Measurements from ENCODE around the gene HSPBAP1. TPM values are rescaled to one million over a fixed set of nuclear protein-coding genes. Genes with fewer than 3 reads are reported as not detected.

Gene HSPBAP1
- polyA plus RNA-seq, 1 donor (not counting 4 experiments of a cell fraction or from before 2014, with no cell fraction given): 9.5 TPM

DNA sequence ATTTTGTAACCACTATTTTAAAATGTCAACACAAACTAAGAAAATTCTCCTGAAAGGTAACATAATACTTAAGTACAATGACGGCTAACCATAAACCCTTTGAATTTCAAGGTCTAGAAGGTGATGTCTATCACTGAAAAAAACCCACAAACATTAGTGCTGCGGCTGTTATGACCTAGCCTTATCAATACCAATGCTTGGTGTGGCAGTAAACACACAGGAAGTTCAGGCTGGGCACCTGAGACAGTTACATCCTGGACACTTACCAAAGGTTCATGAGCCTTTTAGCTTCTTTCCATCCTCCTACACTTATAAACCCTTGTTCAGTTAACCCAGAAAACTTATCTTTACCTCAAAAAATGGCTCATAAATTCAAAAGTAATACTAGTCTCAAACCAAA is 5.8 kb downstream of the HSPBAP1 start:
- H3K4me2 ChIP-seq (ENCODE audit: control insufficient read depth, extremely low read depth, insufficient read depth, low read depth, low read length): no peak overlapping the region
- peaks cover 27% of the 10 kb centered on the region for H3K79me2 ChIP-seq (ENCODE audit: control insufficient read depth, insufficient read depth, low read length)
- DNase-seq (ENCODE audit: low read depth, low spot score) (no peak), FAIRE-seq (no peak)
- no peaks in the 10 kb centered on the region for H4K20me1 ChIP-seq (ENCODE audit: control insufficient read depth, extremely low read depth, insufficient read depth, low read length)
- TF ChIP-seq EZH2 (IDR thresholded peaks at IDR 0.05; ENCODE audit: low read length) (no peak), CTCF (optimal IDR thresholded peaks at IDR 0.05 in 1 of 3, IDR thresholded peaks at IDR 0.05 in 1 of 3, conservative IDR thresholded peaks at IDR 0.05 in 1 of 3; ENCODE audit: extremely low read depth in 1 of 3, insufficient read depth in 2 of 3, low read length in 3 of 3) (no peak)
- no peak overlapping the region for H3K4me3 ChIP-seq (ENCODE audit: control insufficient read depth in 2 of 3, extremely low read depth in 1 of 3, insufficient read depth in 2 of 3, low read depth in 1 of 3, low read length in 3 of 3)
- no peak overlapping the region for H3K27ac ChIP-seq (ENCODE audit: control insufficient read depth, insufficient read depth, low read length)
- peaks cover 0 to 2% of the 10 kb centered on the region in 2 experiments for H3K36me3 ChIP-seq (ENCODE audit: control insufficient read depth in 2 of 2, extremely low read depth in 1 of 2, insufficient read depth in 2 of 2, low read length in 2 of 2)
- H3K9ac ChIP-seq (ENCODE audit: control insufficient read depth, extremely low read depth, insufficient read depth, low read length): no peak overlapping the region
- no peak overlapping the region for H2AFZ ChIP-seq (ENCODE audit: control insufficient read depth, low read length)
- dilution Hi-C loops (cut with MboI; ENCODE audit: extremely low pct_ligation_motif_present, low sequenced_read_pairs): no loop called here
- peaks cover 60% of the 10 kb centered on the region for H3K4me1 ChIP-seq (ENCODE audit: control insufficient read depth, extremely low read depth, insufficient read depth, low read length)
- no peaks in the 10 kb centered on the region for H3K9me1 ChIP-seq (ENCODE audit: control insufficient read depth, extremely low read depth, insufficient read depth, low read length)
- no peaks in the 10 kb centered on the region for H3K9me3 ChIP-seq (ENCODE audit: control insufficient read depth, low read depth, low read length)
- no peaks in the 10 kb centered on the region for H3K27me3 ChIP-seq (ENCODE audit: control insufficient read depth, extremely low read depth, insufficient read depth, low read length)

DNA sequence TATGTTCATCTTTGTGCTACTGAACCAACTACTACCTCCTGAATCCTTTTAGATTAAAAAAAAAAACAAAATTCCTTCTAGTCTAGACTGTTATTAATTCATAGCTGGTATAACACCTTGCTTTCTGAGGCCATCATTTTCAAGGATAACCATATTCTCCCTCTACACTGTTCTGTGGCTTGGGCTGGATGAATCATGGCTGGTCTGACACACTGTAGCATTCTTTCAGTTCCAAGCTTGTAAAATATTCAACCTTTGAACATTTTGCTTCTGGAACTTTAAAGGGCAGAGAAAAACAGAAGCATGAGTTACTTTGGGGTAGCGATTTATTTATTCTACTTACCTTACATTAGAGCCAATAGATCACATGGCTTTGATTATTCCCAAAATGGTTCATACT is 7.6 kb downstream of the HSPBAP1 start:
- H3K27me3 ChIP-seq (ENCODE audit: control insufficient read depth, extremely low read depth, insufficient read depth, low read length): no peaks in the 10 kb centered on the region
- no peak for DNase-seq (ENCODE audit: low read depth, low spot score)
- TF ChIP-seq CTCF (optimal IDR thresholded peaks at IDR 0.05 in 1 of 3, IDR thresholded peaks at IDR 0.05 in 1 of 3, conservative IDR thresholded peaks at IDR 0.05 in 1 of 3; ENCODE audit: extremely low read depth in 1 of 3, insufficient read depth in 2 of 3, low read length in 3 of 3) (no peak), EZH2 (IDR thresholded peaks at IDR 0.05; ENCODE audit: low read length) (no peak)
- H3K4me3 ChIP-seq (ENCODE audit: control insufficient read depth in 2 of 3, extremely low read depth in 1 of 3, insufficient read depth in 2 of 3, low read depth in 1 of 3, low read length in 3 of 3): no peak overlapping the region
- no peaks in the 10 kb centered on the region for H4K20me1 ChIP-seq (ENCODE audit: control insufficient read depth, extremely low read depth, insufficient read depth, low read length)
- FAIRE-seq: peak; percentile 79
- H3K9me3 ChIP-seq (ENCODE audit: control insufficient read depth, low read depth, low read length): no peaks in the 10 kb centered on the region
- dilution Hi-C loops (cut with MboI; ENCODE audit: extremely low pct_ligation_motif_present, low sequenced_read_pairs): no loop called here
- H3K36me3 ChIP-seq (ENCODE audit: control insufficient read depth in 2 of 2, extremely low read depth in 1 of 2, insufficient read depth in 2 of 2, low read length in 2 of 2): no peaks in the 10 kb centered on the region
- H3K4me1 ChIP-seq (ENCODE audit: control insufficient read depth, extremely low read depth, insufficient read depth, low read length): peaks cover 54% of the 10 kb centered on the region
- H3K27ac ChIP-seq (ENCODE audit: control insufficient read depth, insufficient read depth, low read length): peak overlapping the region; percentile 42
- H3K9ac ChIP-seq (ENCODE audit: control insufficient read depth, extremely low read depth, insufficient read depth, low read length): no peak overlapping the region
- peaks cover 17% of the 10 kb centered on the region for H3K79me2 ChIP-seq (ENCODE audit: control insufficient read depth, insufficient read depth, low read length)
- H3K9me1 ChIP-seq (ENCODE audit: control insufficient read depth, extremely low read depth, insufficient read depth, low read length): no peaks in the 10 kb centered on the region
- peak overlapping the region; percentile 35 for H3K4me2 ChIP-seq (ENCODE audit: control insufficient read depth, extremely low read depth, insufficient read depth, low read depth, low read length)
- H2AFZ ChIP-seq (ENCODE audit: control insufficient read depth, low read length): no peak overlapping the region
